HG03575 (cell line): Measurements from ENCODE around the gene BOC.

Source experiments
- ATAC-seq: cut with Tn5 transposase; IDR thresholded peaks from one replicate; pipeline ENCODE4 v1.9.1; 2021; ENCODE audit not compliant: unreplicated experiment, insufficient number of reproducible peaks, low FRiP score; ENCODE audit errors: extremely low read depth

Gene BOC

GRCh38 chr3:113262304-113262665 lies 50.9 kb downstream of the BOC start:
- ATAC-seq: no peak

- ATAC-seq: no peak
Observed at GRCh38 chr3:113263020-113263419, 51.7 kb downstream of the BOC start.

DNA sequence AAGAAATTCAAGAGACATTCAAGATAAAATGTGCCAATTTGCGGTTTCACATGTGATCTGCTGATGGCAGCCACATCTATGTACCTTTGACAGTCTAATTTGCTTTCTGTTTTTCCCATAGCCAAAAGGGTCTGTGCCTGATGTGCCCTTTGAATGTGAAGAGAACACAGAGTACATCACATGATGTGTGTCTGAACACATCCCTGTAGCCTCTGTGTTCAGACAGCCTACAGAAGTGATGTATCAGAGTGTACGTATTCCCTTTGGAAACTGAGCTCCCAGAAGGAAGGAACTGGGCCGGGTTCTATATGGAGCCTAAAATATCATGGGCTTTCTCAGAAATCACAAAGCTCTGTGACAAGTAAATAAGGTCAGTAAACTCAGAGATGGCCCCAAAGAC lies 52.4 kb downstream of the BOC start:
- no peak for ATAC-seq

DNA sequence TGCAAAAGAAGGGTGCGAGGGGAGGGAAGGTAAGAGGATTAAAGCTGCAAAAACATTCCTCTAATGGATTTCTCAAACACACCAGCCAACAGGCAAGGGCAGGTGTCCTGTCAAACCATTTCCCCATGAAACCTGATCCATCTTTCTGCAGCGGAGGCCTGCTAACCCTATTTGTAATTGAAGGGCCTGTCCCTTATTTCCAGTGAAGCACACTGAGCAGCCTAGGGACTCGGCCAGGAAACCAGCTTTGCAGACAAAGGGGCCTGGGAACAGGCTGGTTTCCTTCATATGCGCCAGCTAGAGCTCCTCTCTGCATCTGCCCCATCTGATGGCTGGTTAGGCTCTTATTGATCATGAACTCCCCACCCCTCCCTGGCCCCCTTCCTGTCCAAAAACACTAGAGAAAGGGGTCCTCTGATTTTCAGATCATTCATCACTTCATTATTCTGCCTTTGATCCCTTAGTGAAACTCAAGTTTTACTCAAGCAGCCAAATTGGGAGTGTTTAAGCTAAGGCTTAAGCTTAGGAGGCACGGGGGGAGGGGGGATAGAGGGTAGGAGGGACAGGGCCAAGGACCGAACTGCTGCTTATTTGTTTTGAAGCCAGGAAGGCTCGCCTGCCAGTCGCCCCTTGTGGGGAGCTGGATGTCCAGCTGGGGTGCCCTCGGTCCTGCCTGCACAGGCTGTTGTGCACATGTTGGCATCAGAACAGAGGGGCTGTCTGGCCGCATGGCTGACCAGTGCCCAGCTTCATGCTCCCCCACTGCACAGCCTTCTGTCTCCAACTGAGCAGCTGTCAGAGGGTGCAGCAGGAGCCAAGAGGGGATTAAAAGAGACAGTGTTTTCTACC lies 53.1 kb downstream of the BOC start:
- no peak for ATAC-seq

DNA sequence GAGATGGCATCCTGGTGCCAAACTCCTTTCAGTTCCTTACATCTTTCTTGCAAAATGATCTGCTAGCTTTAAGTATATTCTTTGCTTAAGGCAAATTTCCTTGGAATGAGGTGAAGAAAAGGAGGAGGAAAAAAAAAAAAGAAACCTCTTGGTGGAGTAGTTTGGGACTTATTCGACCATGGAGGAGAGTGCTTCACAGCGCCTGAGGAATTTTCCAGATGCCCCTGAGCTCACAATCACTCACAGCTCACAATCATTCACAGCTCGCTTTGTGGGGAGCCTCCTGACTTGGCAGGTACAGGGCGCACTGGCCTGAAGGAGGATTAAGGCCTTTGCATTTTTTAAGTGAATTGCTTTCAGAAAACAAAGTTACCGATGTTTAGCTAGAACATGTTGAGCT lies 53.9 kb downstream of the BOC start:
- ATAC-seq: no peak

DNA sequence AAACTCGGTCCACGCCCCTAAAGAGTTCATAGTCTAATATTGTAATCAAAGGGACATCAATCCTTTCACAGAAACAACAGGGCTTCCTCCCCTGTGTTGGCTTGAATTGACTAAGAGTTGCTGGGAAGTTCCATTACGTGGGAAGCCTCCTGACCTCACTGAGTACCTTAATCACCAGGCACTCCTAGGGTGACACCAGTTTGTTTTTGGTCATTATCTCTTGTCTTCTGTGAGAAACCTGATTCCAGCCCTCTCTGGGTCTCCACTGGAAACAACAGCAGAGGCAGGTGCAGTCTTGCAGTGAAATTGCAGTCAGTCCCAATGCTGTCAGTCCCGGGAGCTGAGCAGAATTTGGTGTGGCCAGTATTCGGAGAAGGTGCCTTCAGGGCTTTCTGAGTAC lies 55.4 kb downstream of the BOC start:
- ATAC-seq: no peak

GRCh38 chr3:113268311-113268710 lies 57.0 kb downstream of the BOC start:
- ATAC-seq: no peak

DNA sequence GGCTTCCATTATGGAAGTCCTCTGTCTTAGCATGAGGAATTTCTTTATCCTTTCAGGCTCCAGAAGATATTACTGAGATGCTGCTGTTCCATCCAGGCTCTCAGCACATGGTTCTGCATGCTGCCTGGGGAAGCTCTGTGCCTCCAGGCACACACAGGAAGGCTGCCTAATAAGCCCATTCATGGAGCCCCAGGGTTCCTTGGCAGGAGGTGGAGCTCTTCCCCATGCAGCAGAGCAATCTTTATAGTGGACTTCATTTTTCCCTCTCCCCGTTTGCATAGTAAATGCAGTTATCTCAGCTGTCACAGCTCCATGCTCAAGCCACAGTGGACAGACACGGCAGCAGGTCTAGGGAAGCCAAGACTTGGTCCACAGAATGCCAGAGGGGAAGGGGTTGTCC lies 57.6 kb downstream of the BOC start:
- ATAC-seq: no peak

GRCh38 chr3:113269661-113270060 lies 58.3 kb downstream of the BOC start:
- no peak for ATAC-seq

- ATAC-seq: no peak
Observed at GRCh38 chr3:113270068-113270467, 58.7 kb downstream of the BOC start.

DNA sequence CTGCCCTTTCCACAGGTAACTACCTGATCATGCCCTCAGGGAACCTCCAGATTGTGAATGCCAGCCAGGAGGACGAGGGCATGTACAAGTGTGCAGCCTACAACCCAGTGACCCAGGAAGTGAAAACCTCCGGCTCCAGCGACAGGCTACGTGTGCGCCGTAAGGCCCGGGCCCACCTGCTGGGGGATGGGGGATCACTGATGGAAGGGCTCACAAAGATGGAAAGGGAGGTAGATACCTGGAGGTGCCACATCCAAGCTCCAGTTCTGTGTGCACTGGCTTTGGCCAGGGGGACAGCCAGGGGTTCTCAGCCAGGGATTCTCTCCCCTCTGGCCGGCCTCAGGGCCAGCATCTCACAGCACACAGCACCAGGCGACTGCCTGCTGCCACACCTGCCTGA lies 59.4 kb downstream of the BOC start:
- ATAC-seq: no peak

- ATAC-seq: no peak
Observed at GRCh38 chr3:113271189-113271588, 59.8 kb downstream of the BOC start.

DNA sequence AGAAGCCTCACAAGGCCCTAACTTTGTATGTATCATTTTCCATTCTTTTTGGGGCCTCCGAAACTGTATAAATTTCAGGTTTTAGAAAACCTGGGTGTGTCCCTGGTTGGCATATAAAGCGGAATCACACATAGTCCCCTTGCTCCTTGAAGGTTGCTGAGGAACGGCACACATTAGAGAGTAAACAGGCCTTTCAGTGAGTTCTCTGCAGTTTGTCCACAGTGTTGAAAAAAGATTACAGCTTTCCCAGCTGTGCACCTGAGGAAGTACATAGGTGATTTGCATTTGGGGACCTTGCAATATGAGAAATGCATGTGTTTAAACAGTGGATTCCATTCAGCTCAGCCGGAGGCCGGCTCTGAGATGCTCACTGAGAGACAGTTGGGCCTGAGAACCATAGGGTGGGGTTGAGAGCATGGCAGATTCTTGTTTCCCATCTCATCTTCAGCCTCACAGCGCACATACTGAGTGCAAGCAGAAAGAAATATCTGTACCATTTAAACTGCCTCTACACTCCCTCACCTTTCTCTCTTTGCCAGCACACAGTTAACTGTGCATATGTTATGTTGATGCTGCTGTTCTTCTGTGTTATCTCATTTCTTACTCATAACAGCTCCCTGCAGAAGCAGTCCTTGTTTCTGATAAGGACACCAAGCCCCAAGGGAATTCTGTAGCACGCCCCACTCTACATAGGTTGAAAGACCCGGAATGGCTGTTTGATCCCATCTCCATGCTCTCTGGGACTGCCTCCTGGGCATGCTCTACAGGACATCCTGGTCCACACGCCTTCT lies 60.4 kb downstream of the BOC start:
- no peak for ATAC-seq

DNA sequence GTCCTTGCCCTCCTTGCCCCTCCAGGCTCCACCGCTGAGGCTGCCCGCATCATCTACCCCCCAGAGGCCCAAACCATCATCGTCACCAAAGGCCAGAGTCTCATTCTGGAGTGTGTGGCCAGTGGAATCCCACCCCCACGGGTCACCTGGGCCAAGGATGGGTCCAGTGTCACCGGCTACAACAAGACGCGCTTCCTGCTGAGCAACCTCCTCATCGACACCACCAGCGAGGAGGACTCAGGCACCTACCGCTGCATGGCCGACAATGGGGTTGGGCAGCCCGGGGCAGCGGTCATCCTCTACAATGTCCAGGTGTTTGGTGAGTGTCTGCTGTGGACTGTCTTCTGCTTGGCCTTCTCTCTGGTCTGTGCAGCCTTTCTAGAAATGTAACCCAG lies 61.0 kb downstream of the BOC start:
- ATAC-seq: no peak

DNA sequence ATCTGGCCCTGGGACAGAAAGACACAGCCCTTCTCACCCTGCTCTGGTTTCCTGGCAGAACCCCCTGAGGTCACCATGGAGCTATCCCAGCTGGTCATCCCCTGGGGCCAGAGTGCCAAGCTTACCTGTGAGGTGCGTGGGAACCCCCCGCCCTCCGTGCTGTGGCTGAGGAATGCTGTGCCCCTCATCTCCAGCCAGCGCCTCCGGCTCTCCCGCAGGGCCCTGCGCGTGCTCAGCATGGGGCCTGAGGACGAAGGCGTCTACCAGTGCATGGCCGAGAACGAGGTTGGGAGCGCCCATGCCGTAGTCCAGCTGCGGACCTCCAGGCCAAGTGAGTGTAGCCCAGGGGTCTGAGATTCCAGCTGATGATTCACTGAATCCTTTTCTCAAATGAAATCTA lies 61.7 kb downstream of the BOC start:
- ATAC-seq: no peak

GRCh38 chr3:113273604-113274378 lies 62.4 kb downstream of the BOC start:
- no peak for ATAC-seq

- no peak for ATAC-seq
Observed at GRCh38 chr3:113274425-113275257, 63.3 kb downstream of the BOC start.

GRCh38 chr3:113275258-113275556 lies 63.9 kb downstream of the BOC start:
- ATAC-seq: no peak

- no peak for ATAC-seq
Observed at GRCh38 chr3:113275583-113275928, 64.2 kb downstream of the BOC start.
